Measurements from ENCODE around the gene PASK. TPM values are rescaled to one million over a fixed set of nuclear protein-coding genes. Genes with fewer than 3 reads are reported as not detected.

PASK gene
- total RNA-seq, 4 donors from 2014 or later: 3.4 to 8.9 (median 5.6) TPM

- intact Hi-C loops (cut with DNase I): no loop called here
- WGBS, 2 donors: 75 to 84% methylated on average over 5 of the region's 5 CpGs
- Histone ChIP-seq H3K27me3 (no peaks in the 10 kb centered on the region), H3K4me3 (no peak overlapping the region), H3K9me3 (no peaks in the 10 kb centered on the region), H3K36me3 (peaks cover 14 to 42% (median 15%) of the 10 kb centered on the region in 3 donors), H3K27ac (no peak overlapping the region), H3K4me1 (peaks cover 0 to 15% (median 0%) of the 10 kb centered on the region in 3 donors)
- TF ChIP-seq POLR2A (IDR thresholded peaks at IDR 0.05): no peak
- no peak for DNase-seq
These were observed 66.2 kb downstream of the PASK start for GRCh38 chr2:241083091-241083415.

DNA sequence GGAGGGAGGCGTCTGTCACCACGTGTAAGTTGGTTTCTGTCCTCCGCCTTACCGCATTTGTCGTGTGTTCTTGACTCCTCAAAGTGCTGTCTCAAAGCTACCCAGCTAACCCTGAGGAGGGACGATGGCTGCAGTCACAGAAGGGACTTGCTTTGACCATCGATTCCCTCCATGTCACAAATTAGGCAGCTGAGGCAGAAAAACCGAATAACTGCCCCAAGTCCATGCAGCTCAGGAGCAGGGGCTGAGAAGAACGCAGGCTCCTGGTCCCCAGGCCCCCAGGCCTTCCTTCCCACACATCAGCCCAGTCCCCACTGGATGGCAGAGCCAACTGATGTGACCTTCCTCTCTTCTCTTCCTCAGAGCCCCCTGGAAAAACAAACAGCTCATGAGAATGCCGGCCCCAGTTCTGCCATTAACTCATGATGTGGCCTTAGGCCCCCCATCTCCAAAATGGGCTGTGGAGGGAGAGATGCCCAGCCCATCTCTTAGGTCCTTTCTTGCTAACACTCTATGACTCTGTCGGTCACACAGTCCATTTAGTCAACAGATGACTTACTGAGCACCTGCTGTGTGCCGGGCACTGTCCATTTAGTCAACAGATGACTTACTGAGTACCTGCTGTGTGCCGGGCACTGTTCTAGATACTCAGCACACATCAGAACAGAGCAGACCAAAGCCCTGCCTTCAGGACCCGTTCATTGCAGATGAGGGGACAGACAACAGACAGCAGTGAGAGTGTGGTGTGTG is 66.8 kb downstream of the PASK start:
- WGBS, 2 donors: 60 to 77% methylated on average over 7 to 10 of the region's 14 CpGs
- no peak for DNase-seq
- Histone ChIP-seq H3K27ac (no peak overlapping the region), H3K4me3 (no peak overlapping the region), H3K9me3 (no peaks in the 10 kb centered on the region), H3K27me3 (no peaks in the 10 kb centered on the region), H3K36me3 (peaks cover 9 to 36% (median 10%) of the 10 kb centered on the region in 3 donors), H3K4me1 (peaks cover 0 to 15% (median 0%) of the 10 kb centered on the region in 3 donors)
- TF ChIP-seq POLR2A (IDR thresholded peaks at IDR 0.05): no peak
- TF ChIP-seq, protein P1, sequence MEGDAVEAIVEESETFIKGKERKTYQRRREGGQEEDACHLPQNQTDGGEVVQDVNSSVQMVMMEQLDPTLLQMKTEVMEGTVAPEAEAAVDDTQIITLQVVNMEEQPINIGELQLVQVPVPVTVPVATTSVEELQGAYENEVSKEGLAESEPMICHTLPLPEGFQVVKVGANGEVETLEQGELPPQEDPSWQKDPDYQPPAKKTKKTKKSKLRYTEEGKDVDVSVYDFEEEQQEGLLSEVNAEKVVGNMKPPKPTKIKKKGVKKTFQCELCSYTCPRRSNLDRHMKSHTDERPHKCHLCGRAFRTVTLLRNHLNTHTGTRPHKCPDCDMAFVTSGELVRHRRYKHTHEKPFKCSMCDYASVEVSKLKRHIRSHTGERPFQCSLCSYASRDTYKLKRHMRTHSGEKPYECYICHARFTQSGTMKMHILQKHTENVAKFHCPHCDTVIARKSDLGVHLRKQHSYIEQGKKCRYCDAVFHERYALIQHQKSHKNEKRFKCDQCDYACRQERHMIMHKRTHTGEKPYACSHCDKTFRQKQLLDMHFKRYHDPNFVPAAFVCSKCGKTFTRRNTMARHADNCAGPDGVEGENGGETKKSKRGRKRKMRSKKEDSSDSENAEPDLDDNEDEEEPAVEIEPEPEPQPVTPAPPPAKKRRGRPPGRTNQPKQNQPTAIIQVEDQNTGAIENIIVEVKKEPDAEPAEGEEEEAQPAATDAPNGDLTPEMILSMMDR (IDR thresholded peaks at IDR 0.05): no peak
- intact Hi-C loops (cut with DNase I): no loop called here

DNA sequence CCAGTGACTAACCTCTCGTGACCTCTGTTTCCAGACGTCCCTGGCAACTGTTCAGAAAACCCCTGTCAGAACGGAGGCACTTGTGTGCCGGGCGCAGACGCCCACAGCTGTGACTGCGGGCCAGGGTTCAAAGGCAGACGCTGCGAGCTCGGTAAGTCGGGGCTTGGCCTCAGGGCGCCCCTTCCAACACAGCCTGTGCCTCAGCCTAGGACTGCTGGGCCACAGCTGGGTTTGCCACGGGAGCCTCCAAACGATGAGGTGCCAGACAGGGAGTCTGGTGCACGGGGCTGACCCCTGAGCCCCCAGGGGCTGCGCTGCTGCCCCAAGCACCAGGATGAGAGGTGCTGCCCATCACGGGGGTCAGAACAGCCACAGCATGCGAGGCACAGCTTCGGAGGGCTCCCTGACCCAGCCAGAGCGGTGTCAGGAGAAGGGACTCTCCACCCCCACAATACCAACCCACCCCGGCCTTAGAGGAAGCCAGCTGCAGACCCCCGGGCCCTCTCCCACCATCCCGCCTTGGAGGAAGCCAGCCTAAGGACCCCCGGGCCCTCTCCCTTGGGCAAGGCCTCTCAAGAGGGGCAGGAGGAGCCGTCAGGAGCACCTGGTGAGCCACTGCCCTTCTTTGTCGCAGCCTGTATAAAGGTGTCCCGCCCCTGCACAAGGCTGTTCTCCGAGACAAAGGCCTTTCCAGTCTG is 67.5 kb downstream of the PASK start:
- intact Hi-C loops (cut with DNase I): no loop called here
- no peaks in the 10 kb centered on the region for H3K9me3 ChIP-seq
- H3K27me3 ChIP-seq: no peaks in the 10 kb centered on the region
- peaks cover 0 to 15% (median 0%) of the 10 kb centered on the region in 3 donors for H3K4me1 ChIP-seq
- no peak overlapping the region for H3K27ac ChIP-seq
- peaks cover 1 to 29% (median 3%) of the 10 kb centered on the region in 3 donors for H3K36me3 ChIP-seq
- H3K4me3 ChIP-seq: no peak overlapping the region
- TF ChIP-seq, protein P1 (IDR thresholded peaks at IDR 0.05): no peak
- no peak for TF ChIP-seq POLR2A (IDR thresholded peaks at IDR 0.05)
- 66 to 77% methylated on average over 5 to 12 of the region's 28 CpGs for WGBS, 2 donors
- DNase-seq: no peak

DNA sequence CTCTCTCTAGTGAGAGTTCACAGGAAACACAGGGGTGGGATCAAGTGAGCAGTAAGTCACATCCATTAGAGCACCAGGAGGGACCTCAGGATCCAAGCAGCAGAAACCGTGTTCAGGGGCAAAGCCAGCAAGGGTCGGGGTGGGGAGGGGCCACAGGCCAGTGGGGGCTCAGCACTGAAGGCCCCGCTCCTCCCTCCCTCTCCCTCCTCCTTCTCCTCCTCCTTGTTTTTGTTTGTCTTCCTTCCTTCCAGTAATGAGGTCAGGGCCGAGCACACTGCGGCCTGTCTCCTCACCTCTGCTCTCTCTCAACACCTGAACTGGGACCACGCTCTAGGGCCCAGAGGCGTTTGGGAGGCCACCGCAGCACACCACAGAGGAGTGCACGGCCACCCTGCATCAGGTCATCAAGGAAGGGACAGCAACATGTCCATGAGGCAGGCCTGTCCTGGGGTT is 68.1 kb downstream of the PASK start:
- DNase-seq: no peak
- no peak for TF ChIP-seq POLR2A (IDR thresholded peaks at IDR 0.05)
- TF ChIP-seq, protein P1 (IDR thresholded peaks at IDR 0.05): no peak
- 63 to 71% methylated on average over 7 to 8 of the region's 9 CpGs for WGBS, 2 donors
- H3K27ac ChIP-seq: peak overlapping the region in 1 of 4 donors; percentile 34
- peaks cover 0 to 15% (median 0%) of the 10 kb centered on the region in 3 donors for H3K4me1 ChIP-seq
- H3K4me3 ChIP-seq: no peak overlapping the region
- intact Hi-C loops (cut with DNase I): no loop called here
- no peaks in the 10 kb centered on the region for H3K9me3 ChIP-seq
- no peaks in the 10 kb centered on the region for H3K27me3 ChIP-seq
- peaks cover 0 to 25% (median 0%) of the 10 kb centered on the region in 3 donors for H3K36me3 ChIP-seq

- intact Hi-C loops (cut with DNase I): no loop called here
- 68 to 80% methylated on average over 8 to 11 of the region's 18 CpGs for WGBS, 2 donors
- no peak for DNase-seq
These were observed 68.7 kb downstream of the PASK start for GRCh38 chr2:241080405-241081189.

More at GRCh38 chr2:241080405-241081189, 68.7 kb downstream of the PASK start:
- peaks cover 0 to 24% (median 0%) of the 10 kb centered on the region in 3 donors for H3K36me3 ChIP-seq
- no peak overlapping the region for H3K4me3 ChIP-seq
- no peaks in the 10 kb centered on the region for H3K27me3 ChIP-seq
- peaks cover 0 to 15% (median 0%) of the 10 kb centered on the region in 3 donors for H3K4me1 ChIP-seq
- H3K9me3 ChIP-seq: no peaks in the 10 kb centered on the region
- H3K27ac ChIP-seq: peak overlapping the region in 1 of 4 donors; percentile 34
- TF ChIP-seq, protein P1 (IDR thresholded peaks at IDR 0.05): no peak
- TF ChIP-seq POLR2A (IDR thresholded peaks at IDR 0.05): no peak
